RWPE2 (cell line): ENCODE data around the gene SELENOP.

Source experiments
- ATAC-seq: fragments of 200-7000 bp; cut with Tn5 transposase; 3 replicates; pipeline ENCODE4 v1.9.1; 2021; ENCODE audit warnings: low read depth
- DNase-seq: peaks from one replicate; pipeline ENCODE4 v3.0.0-alpha.2; 2020; ENCODE audit warnings: low spot score
- H3K27ac ChIP-seq: fragments of 450-650 bp; 2 replicates; pipeline ENCODE4 v1.5.1; 2017; ENCODE audit warnings: mild to moderate bottlenecking; ENCODE audit not compliant: poor library complexity, severe bottlenecking
- H3K27me3 ChIP-seq: fragments of 250-450 bp; sonication (Bioruptor Pico); 2 replicates; pipeline ENCODE4 v1.5.1; 2021; ENCODE audit warnings: mild to moderate bottlenecking, moderate library complexity; ENCODE audit not compliant: insufficient read depth, poor library complexity, severe bottlenecking
- H3K36me3 ChIP-seq: fragments of 250-450 bp; sonication (Bioruptor Pico); 2 replicates; pipeline ENCODE4 v1.5.1; 2020; ENCODE audit warnings: low read depth, mild to moderate bottlenecking, moderate library complexity
- H3K4me1 ChIP-seq: fragments of 250-450 bp; sonication (Bioruptor Pico); 2 replicates; pipeline ENCODE4 v1.5.1; 2021; ENCODE audit warnings: mild to moderate bottlenecking, moderate library complexity; ENCODE audit not compliant: insufficient read depth, poor library complexity, severe bottlenecking
- H3K4me3 ChIP-seq: fragments of 250-450 bp; sonication (Bioruptor Pico); 2 replicates; pipeline ENCODE4 v1.5.1; 2021; ENCODE audit warnings: mild to moderate bottlenecking, moderate library complexity; ENCODE audit not compliant: severe bottlenecking
- H3K9me3 ChIP-seq: fragments of 250-450 bp; sonication (Bioruptor Pico); 2 replicates; pipeline ENCODE4 v1.5.1; 2021; ENCODE audit warnings: mild to moderate bottlenecking, moderate library complexity; ENCODE audit not compliant: severe bottlenecking
- TF ChIP-seq, protein P1 (sequence below): fragments of 450-650 bp; IDR thresholded peaks from one replicate; pipeline ENCODE4 v1.5.1; 2017; ENCODE audit warnings: mild to moderate bottlenecking, moderate library complexity; ENCODE audit not compliant: poor library complexity, severe bottlenecking

Gene SELENOP

DNA sequence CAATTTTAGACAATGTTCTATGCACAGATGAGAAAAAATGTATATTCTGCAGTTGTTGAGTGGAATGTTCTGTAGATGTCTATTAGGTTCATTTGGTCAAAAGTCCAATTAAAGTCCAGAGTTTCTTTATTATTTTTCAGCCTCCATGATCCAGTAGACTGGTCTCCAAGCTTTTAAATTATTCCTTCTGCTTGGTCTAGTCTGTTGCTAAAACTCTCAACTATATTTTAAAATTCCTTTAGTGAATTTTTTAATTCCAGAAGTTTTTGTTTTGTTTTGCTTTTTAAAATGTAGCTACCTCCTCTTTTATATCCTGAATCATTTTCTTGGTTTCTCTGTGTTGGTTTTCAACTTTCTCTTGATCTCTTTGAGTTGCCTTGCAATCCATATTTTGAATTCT is 24.6 kb downstream of the SELENOP start:
- ATAC-seq = no peak
- no peaks in the 10 kb centered on the region for H3K36me3 ChIP-seq
- peaks cover 12% of the 10 kb centered on the region for H3K9me3 ChIP-seq
- H3K27ac ChIP-seq = no peak overlapping the region
- no peaks in the 10 kb centered on the region for H3K4me1 ChIP-seq
- TF ChIP-seq, protein P1, sequence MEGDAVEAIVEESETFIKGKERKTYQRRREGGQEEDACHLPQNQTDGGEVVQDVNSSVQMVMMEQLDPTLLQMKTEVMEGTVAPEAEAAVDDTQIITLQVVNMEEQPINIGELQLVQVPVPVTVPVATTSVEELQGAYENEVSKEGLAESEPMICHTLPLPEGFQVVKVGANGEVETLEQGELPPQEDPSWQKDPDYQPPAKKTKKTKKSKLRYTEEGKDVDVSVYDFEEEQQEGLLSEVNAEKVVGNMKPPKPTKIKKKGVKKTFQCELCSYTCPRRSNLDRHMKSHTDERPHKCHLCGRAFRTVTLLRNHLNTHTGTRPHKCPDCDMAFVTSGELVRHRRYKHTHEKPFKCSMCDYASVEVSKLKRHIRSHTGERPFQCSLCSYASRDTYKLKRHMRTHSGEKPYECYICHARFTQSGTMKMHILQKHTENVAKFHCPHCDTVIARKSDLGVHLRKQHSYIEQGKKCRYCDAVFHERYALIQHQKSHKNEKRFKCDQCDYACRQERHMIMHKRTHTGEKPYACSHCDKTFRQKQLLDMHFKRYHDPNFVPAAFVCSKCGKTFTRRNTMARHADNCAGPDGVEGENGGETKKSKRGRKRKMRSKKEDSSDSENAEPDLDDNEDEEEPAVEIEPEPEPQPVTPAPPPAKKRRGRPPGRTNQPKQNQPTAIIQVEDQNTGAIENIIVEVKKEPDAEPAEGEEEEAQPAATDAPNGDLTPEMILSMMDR = no peak
- H3K4me3 ChIP-seq = no peak overlapping the region
- H3K27me3 ChIP-seq = peaks cover under 1% of the 10 kb centered on the region
- no peak for DNase-seq

DNA sequence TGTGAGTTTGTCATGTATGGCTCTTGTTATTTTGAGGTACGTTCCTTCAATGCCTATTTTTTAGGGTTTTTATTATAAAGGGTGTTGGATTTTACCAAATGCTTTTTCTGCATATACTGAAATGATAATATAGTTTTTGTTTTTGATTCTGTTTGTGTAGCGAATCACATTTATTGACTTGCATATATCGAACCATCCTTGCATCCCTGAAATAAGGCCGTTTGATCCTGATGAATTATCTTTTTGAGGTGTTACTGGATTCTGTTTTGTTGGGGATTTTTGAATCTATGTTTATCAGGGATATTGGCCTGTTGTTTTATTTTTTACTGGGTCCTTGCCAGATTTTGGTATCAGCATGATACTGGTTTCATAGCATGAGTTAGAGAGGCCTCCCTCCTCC is 25.9 kb downstream of the SELENOP start:
- ATAC-seq = no peak
- H3K4me3 ChIP-seq = no peak overlapping the region
- TF ChIP-seq, protein P1 = no peak
- no peaks in the 10 kb centered on the region for H3K36me3 ChIP-seq
- H3K27ac ChIP-seq = no peak overlapping the region
- H3K9me3 ChIP-seq = peaks cover 12% of the 10 kb centered on the region
- H3K27me3 ChIP-seq = peaks cover 3% of the 10 kb centered on the region
- no peaks in the 10 kb centered on the region for H3K4me1 ChIP-seq
- DNase-seq = no peak

DNA sequence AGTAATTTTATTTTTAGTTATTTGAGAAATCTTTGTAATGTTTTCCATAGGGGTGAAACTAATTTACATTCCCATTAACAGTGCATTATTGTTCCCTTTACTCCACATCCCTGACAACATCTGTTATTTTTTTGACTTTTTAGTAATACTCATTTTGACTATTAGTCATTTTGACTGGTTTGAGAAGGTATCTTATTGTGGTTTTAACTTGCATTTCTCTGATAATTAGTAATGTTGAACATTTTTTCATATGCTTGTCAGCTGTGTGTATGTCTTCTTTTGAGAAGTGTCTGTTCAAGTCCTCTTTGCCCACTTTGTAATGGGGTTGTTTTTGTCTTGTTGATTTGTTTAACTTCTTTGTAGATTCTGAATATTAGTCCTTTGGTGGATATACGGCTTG is 27.6 kb downstream of the SELENOP start:
- no peak overlapping the region for H3K4me3 ChIP-seq
- H3K27ac ChIP-seq = no peak overlapping the region
- no peaks in the 10 kb centered on the region for H3K4me1 ChIP-seq
- TF ChIP-seq, protein P1 = no peak
- DNase-seq (no peak), ATAC-seq (no peak)
- no peaks in the 10 kb centered on the region for H3K36me3 ChIP-seq
- peaks cover 13% of the 10 kb centered on the region for H3K27me3 ChIP-seq
- peaks cover 12% of the 10 kb centered on the region for H3K9me3 ChIP-seq

DNA sequence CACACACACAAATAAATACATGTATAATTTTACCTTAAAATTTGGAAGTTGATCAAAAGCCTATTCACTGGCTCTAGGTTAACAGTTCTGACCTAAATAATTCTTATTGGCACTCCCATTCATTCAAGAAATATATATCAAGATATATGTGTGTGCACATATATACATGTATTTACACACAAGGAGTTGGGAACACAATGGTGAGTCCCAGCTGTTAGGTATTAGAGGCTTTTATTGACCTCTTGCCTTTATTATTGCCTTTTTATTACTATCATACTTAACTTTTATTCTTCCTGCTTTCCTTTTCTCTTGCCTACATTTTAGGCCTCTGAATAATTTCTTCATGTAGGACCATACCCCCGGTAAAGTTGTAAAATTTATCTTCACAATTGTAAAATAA is 30.1 kb downstream of the SELENOP start:
- no peak for ATAC-seq
- Histone ChIP-seq H3K9me3 (no peaks in the 10 kb centered on the region), H3K36me3 (no peaks in the 10 kb centered on the region), H3K27ac (no peak overlapping the region), H3K4me3 (no peak overlapping the region), H3K4me1 (no peaks in the 10 kb centered on the region), H3K27me3 (peaks cover 14% of the 10 kb centered on the region)
- no peak for DNase-seq
- TF ChIP-seq, protein P1 = no peak

DNA sequence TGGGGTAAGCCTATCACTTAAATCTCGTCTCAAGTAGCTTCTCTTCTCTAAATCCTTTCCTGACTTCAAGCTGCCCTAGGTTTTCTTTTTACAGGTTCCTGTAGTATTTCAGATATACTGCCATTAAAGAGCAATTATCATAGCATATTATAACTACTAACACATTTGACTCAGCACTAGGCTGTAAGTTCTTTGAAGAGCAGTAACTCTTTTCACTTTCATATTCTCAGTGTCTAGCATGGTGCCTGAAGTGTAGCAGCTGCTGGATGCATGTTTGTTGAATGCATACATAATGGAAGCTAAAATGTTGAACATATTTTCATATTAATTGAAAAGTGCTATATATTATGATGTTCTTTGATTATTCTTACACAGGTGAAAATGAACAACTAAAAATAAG is 32.6 kb downstream of the SELENOP start:
- H3K4me1 ChIP-seq = no peaks in the 10 kb centered on the region
- H3K9me3 ChIP-seq = no peaks in the 10 kb centered on the region
- DNase-seq (no peak), ATAC-seq (no peak)
- TF ChIP-seq, protein P1 = no peak
- no peak overlapping the region for H3K4me3 ChIP-seq
- no peak overlapping the region for H3K27ac ChIP-seq
- H3K36me3 ChIP-seq = no peaks in the 10 kb centered on the region
- H3K27me3 ChIP-seq = peaks cover 15% of the 10 kb centered on the region
